Muscle layer of duodenum (tissue), 2 donors: ENCODE measurements around the gene NTN3.
A peak's percentile ranks its signal among the peaks of the same experiment; 100 is the strongest.

ENCODE experiments used
- H3K27ac ChIP-seq: one replicate; pipeline ENCODE4 v1.7.0; 2013; ENCODE audit warnings: mild to moderate bottlenecking, low read length
- H3K27me3 ChIP-seq: one replicate; pipeline ENCODE4 v1.7.0; 2013; ENCODE audit warnings: low read depth, mild to moderate bottlenecking, control low read depth, low read length
- H3K36me3 ChIP-seq, 2 donors: one replicate each; pipeline ENCODE4 v1.7.0; 2013; ENCODE audit warnings: low read length in 2 of 2, control low read depth in 1 of 2, mild to moderate bottlenecking in 1 of 2; ENCODE audit not compliant: insufficient read depth in 2 of 2, control insufficient read depth in 1 of 2
- H3K4me1 ChIP-seq, 2 donors: one replicate each; pipeline ENCODE4 v1.7.0; 2013; ENCODE audit warnings: low read length in 2 of 2, mild to moderate bottlenecking in 2 of 2, control low read depth in 1 of 2, moderate library complexity in 1 of 2; ENCODE audit not compliant: insufficient read depth in 2 of 2, control insufficient read depth in 1 of 2
- H3K4me3 ChIP-seq, 2 donors: one replicate each; pipeline ENCODE4 v1.7.0; 2013; ENCODE audit warnings: low read length in 2 of 2, low read depth in 1 of 2, mild to moderate bottlenecking in 1 of 2
- H3K9me3 ChIP-seq, 2 donors: one replicate each; pipeline ENCODE4 v1.7.0; 2013; ENCODE audit warnings: low read length in 2 of 2, control low read depth in 1 of 2, mild to moderate bottlenecking in 1 of 2; ENCODE audit not compliant: control insufficient read depth in 1 of 2
- donor health status: healthy.

NTN3 gene

DNA sequence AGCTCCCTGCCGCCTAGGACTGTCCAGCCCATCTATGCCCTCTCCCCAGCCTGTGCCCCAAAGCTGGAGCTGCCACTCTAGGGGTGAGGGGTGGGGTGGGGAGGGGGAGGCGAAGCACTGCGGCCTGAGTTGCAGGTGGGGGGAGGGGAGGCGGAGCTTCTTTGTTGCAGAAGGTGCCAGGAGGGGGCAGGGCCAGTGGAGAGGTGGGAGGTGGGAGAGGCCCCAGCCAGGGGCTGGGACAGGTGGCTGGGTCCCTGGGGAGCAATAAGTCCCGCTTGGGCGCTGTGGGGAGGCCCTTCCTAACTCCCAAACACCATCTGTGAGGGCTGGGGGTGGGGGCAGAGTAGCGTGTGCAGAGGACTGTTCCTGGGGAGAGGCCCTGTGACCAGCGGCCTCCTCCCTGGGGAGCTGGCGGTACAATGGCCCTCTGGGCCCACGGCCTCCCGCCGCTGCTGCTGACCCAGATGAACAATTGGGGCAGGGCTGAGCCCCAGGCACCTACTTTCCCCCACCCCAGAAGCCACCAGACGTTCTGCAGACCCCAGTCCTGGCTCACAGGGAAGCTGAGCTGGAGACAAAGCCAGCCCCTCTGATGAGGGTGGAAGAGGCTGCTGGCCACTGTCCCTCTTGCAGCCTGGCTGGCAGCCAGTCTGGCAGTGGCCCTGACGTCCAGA lies 2.2 kb upstream of the NTN3 start:
- peak overlapping the region in 1 of 2 donors; percentile 59 for H3K4me3 ChIP-seq
- no peaks in the 10 kb centered on the region for H3K9me3 ChIP-seq
- no peaks in the 10 kb centered on the region for H3K36me3 ChIP-seq
- H3K4me1 ChIP-seq, result peaks cover 0 to 38% of the 10 kb centered on the region in 2 donors
- H3K27me3 ChIP-seq, result peaks cover 28% of the 10 kb centered on the region
- H3K27ac ChIP-seq, result no peak overlapping the region

DNA sequence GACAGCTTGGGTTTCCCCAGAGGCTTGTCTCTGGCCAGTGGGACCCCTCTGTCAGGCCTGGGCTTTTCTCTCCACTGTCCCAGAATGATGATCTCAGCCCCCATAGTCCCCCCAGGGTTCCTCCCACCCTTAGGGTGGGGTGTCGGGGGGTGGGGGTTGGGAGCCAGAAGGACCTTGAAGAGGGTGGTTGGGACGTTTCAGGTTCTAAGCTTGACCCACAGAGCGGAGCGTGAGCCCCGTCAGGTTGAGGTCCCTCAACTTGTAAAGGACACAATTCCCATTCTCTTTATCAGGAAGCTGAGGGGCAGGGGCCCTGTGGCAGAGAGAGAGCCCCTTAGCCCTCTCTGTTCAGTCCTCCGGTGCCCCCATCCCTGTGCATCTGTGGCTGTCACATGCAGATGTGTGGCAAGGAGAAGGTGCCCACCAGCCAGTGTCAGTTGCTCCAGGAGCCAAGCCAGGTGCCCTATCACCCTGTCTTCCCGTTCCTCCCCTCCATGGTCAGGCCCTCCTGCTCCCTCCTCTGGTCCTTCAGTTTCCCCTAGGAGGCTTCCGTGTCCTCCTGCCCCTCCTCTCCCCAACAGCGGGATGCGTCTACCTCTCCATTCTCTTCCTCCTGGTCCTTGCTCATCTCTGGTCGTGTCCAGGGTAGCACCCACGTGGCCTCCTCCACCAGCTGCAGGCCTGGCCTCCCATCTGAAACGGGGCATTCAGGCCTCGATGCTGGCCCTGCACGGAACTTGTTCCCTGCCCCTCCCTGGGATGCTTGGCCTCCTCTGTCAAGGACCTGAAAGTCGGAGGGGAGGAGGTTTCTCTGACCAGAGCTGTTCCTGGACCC lies 1.5 kb upstream of the NTN3 start:
- Histone ChIP-seq H3K9me3 (no peaks in the 10 kb centered on the region), H3K4me1 (peaks cover 0 to 45% of the 10 kb centered on the region in 2 donors), H3K4me3 (no peak overlapping the region), H3K27ac (no peak overlapping the region), H3K36me3 (no peaks in the 10 kb centered on the region), H3K27me3 (peaks cover 28% of the 10 kb centered on the region)

DNA sequence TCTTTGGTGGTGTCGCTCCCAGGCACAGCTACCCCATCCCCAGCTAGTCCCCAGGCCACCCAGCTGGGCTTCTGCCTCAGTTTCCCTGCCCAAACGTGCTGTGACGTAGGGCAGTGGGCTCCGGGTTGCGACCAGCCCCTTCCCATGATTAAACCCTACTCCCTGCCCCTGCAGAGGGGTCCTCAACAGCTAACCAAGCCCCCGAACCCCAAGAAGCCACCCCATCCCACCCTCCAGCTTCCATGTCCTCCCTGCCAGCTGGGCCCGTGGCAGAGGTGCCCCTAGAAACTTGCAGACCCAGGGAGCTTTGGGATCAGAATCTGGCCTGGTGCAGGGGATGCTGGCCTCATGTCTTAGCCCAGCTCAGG lies 879 bp upstream of the NTN3 start:
- H3K27ac ChIP-seq, result no peak overlapping the region
- peaks cover 28% of the 10 kb centered on the region for H3K27me3 ChIP-seq

DNA sequence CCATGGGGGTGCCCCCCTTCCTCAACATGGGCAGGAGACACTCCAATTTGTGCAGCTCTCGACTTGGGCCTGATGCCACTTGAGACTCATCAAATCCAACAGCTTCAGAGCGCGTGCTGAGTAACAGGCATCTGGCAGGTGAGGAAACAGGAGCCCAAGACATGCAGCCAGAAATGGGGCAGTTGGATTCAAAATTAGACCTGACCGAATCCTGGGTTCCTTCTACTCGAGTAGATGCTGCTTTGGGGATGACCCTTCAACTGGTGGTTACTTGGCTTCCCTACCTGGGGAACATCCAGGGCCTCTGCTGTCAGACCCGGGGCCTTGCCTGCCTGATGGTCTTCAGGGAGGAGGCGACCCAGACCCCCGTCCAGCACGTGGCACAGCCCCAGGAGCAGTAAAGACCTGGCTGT lies 488 bp upstream of the NTN3 start:
- Histone ChIP-seq H3K4me3 (peak overlapping the region in 1 of 2 donors; percentile 41), H3K36me3 (no peaks in the 10 kb centered on the region), H3K4me1 (peaks cover 0 to 48% of the 10 kb centered on the region in 2 donors), H3K27me3 (peaks cover 28% of the 10 kb centered on the region), H3K27ac (no peak overlapping the region), H3K9me3 (no peaks in the 10 kb centered on the region)

More for the DNA sequence above, 879 bp upstream of the NTN3 start:
- Histone ChIP-seq H3K9me3 (no peaks in the 10 kb centered on the region), H3K4me3 (no peak overlapping the region), H3K36me3 (no peaks in the 10 kb centered on the region), H3K4me1 (peaks cover 0 to 46% of the 10 kb centered on the region in 2 donors)

DNA sequence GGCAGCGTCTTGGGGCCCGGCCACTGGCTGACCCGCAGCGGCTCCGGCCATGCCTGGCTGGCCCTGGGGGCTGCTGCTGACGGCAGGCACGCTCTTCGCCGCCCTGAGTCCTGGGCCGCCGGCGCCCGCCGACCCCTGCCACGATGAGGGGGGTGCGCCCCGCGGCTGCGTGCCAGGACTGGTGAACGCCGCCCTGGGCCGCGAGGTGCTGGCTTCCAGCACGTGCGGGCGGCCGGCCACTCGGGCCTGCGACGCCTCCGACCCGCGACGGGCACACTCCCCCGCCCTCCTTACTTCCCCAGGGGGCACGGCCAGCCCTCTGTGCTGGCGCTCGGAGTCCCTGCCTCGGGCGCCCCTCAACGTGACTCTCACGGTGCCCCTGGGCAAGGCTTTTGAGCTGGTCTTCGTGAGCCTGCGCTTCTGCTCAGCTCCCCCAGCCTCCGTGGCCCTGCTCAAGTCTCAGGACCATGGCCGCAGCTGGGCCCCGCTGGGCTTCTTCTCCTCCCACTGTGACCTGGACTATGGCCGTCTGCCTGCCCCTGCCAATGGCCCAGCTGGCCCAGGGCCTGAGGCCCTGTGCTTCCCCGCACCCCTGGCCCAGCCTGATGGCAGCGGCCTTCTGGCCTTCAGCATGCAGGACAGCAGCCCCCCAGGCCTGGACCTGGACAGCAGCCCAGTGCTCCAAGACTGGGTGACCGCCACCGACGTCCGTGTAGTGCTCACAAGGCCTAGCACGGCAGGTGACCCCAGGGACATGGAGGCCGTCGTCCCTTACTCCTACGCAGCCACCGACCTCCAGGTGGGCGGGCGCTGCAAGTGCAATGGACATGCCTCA lies 773 bp downstream of the NTN3 start:
- Histone ChIP-seq H3K27me3 (peaks cover 28% of the 10 kb centered on the region), H3K4me1 (peaks cover 3 to 55% of the 10 kb centered on the region in 2 donors), H3K9me3 (no peaks in the 10 kb centered on the region), H3K36me3 (no peaks in the 10 kb centered on the region), H3K4me3 (peak overlapping the region in 1 of 2 donors; percentile 41), H3K27ac (no peak overlapping the region)

DNA sequence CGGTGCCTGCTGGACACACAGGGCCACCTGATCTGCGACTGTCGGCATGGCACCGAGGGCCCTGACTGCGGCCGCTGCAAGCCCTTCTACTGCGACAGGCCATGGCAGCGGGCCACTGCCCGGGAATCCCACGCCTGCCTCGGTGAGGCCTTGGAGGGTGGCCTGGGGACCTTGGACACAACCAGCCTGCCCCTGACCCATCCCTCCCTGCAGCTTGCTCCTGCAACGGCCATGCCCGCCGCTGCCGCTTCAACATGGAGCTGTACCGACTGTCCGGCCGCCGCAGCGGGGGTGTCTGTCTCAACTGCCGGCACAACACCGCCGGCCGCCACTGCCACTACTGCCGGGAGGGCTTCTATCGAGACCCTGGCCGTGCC lies 1.4 kb downstream of the NTN3 start:
- Histone ChIP-seq H3K36me3 (no peaks in the 10 kb centered on the region), H3K27ac (no peak overlapping the region), H3K27me3 (peaks cover 28% of the 10 kb centered on the region), H3K4me1 (peaks cover 3 to 55% of the 10 kb centered on the region in 2 donors), H3K4me3 (no peak overlapping the region), H3K9me3 (no peaks in the 10 kb centered on the region)

DNA sequence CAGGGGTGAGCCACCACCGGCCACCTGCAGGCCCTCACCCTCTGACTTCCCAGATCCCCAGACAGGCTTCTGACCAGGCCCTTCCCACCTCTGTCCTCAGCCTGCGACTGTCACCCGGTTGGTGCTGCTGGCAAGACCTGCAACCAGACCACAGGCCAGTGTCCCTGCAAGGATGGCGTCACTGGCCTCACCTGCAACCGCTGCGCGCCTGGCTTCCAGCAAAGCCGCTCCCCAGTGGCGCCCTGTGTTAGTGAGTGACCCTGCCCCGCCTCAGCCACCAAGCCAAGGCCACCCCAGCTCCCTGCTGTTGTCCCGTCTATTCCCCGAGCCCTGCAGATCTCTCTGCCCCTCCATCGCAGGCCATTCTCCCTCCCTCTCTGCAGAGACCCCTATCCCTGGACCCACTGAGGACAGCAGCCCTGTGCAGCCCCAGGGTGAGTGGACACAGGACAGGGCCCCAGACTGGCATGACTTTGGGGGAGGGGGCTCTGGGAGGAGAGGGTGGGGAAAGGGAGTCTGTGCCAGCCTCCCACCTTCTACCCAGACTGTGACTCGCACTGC lies 1.9 kb downstream of the NTN3 start:
- Histone ChIP-seq H3K9me3 (no peaks in the 10 kb centered on the region), H3K27ac (no peak overlapping the region), H3K36me3 (no peaks in the 10 kb centered on the region), H3K4me1 (peaks cover 3 to 52% of the 10 kb centered on the region in 2 donors), H3K27me3 (peaks cover 28% of the 10 kb centered on the region), H3K4me3 (no peak overlapping the region)

DNA sequence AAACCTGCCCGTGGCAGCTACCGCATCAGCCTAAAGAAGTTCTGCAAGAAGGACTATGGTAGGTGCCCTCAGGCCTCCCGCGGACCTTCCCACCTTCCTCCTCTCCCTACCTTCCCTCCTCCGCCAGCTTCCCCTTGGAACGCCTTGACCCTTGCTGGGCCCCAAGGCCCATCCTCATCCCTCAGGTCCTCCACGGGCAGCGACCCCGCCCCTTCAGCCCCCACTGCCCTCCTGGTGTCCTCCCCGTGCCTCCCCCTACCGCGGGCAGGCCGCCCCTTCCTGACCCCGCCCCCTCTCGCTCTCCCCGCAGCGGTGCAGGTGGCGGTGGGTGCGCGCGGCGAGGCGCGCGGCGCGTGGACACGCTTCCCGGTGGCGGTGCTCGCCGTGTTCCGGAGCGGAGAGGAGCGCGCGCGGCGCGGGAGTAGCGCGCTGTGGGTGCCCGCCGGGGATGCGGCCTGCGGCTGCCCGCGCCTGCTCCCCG lies 2.4 kb downstream of the NTN3 start:
- Histone ChIP-seq H3K27me3 (peaks cover 28% of the 10 kb centered on the region), H3K4me1 (peaks cover 3 to 47% of the 10 kb centered on the region in 2 donors), H3K27ac (no peak overlapping the region), H3K4me3 (peak overlapping the region in 1 of 2 donors; percentile 39), H3K36me3 (no peaks in the 10 kb centered on the region), H3K9me3 (no peaks in the 10 kb centered on the region)

DNA sequence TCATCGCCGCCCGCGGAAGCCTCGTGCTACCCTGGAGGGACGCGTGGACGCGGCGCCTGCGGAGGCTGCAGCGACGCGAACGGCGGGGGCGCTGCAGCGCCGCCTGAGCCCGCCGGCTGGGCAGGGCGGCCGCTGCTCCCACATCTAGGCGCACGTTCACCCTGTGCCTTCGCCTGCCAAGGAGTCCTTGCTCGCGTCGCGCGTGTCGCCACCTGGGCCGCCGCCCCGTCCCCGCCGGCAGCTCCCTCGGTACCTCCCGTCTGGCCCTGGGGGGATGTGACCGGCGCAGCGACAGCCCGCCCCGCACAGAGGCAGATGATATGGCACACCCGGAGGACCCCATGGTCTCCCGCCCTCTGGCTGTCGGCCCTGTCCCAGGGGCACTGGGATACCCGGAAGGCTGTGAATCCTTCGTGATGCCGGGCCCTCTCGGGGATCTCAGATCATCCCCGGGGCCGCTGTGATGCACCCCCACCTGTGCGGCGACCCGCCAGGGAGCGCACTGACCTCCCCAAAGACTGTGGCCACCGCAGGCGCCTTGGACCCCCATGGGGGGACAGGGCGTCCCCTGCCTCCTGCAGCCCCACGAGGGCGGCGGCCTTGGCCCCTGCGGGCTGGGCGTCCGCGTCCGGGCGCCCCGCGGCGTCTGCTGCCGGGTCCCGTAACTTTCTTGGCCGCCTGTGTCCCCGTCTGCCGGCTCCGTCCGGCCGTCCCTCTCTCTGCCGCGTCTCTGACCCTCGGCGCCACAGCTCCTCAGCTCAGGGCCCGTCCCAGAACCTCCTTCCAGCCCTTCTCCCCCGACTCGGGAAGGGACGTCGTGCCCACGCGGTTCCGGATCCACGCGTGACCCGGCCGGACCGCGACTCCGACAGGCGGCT lies 3.1 kb downstream of the NTN3 start:
- H3K4me3 ChIP-seq, result peak overlapping the region; percentile 50 to 77
- peaks cover 3 to 39% of the 10 kb centered on the region in 2 donors for H3K4me1 ChIP-seq
- peaks cover 24% of the 10 kb centered on the region for H3K27me3 ChIP-seq
- H3K36me3 ChIP-seq, result no peaks in the 10 kb centered on the region
- no peak overlapping the region for H3K27ac ChIP-seq
- no peaks in the 10 kb centered on the region for H3K9me3 ChIP-seq

DNA sequence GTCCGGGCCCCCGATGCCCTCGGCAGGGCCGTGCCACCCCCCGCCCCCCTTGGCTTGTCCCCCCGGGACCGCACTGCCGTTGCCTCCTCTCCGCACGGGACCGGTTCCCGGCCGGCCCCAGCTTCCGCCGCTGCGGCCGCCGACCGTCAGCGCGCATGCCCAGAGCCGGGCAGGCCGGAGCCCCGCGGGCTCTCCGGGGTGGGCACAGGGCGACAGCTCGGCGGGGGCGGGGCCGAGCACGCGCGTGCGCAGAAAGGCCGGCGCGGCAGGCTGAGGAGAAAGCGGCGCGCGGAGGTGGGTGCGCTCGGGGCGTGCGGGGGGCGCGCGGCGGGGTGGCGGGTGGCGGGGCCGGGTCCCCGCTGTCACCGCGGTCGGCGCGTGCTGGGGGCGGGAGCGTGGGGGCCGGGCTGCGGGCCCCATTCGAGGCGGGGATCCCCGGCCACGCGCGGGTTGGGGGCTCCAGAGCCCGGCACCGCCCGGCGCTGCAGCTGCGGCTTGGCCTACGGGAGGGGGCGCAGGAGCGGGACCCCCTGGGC lies 3.8 kb downstream of the NTN3 start, which contains the start of gene TBC1D24:
Gene TBC1D24, plus strand, starts transcription at position 251 of the 536 bp plus-strand sequence. CDS start 21,022 bp downstream, outside the sequence.
- H3K27ac ChIP-seq, result no peak within 1 kb of the TSS
- peaks cover 3 to 38% of the 10 kb centered on the region in 2 donors for H3K4me1 ChIP-seq
- no peaks in the 10 kb centered on the region for H3K36me3 ChIP-seq
- H3K4me3 ChIP-seq, result peak within 1 kb of the TSS; percentile 50 to 77
- no peaks in the 10 kb centered on the region for H3K9me3 ChIP-seq
- H3K27me3 ChIP-seq, result peaks cover 17% of the 10 kb centered on the region
